H9 (cell line): Measurements from ENCODE around the gene KRT15. TPM values are rescaled to one million over a fixed set of nuclear protein-coding genes. Genes with fewer than 3 reads are reported as not detected.

Experiments used
- DNase-seq: peaks from one replicate; pipeline ENCODE4 v3.0.0-alpha.2; 2017
- H2AFZ ChIP-seq: one replicate; pipeline ENCODE4 v1.6.1; 2013; ENCODE audit warnings: mild to moderate bottlenecking, low read length, control low read depth, moderate library complexity
- H2AK5ac ChIP-seq: 2 replicates; pipeline ENCODE4 v1.6.1; 2013; ENCODE audit warnings: low read length, control low read depth, mixed read lengths; ENCODE audit not compliant: insufficient read length
- H2BK120ac ChIP-seq: one replicate; pipeline ENCODE4 v1.6.1; 2013; ENCODE audit warnings: low read depth, mild to moderate bottlenecking, low read length, control low read depth, inconsistent platforms; ENCODE audit not compliant: poor library complexity, severe bottlenecking
- H2BK12ac ChIP-seq: 2 replicates; pipeline ENCODE4 v1.6.1; 2013; ENCODE audit warnings: low read length, control low read depth, mixed read lengths, low read depth; ENCODE audit not compliant: insufficient read length
- H2BK15ac ChIP-seq: 2 replicates; pipeline ENCODE4 v1.6.1; 2013; ENCODE audit warnings: low read depth, low read length, control low read depth
- H2BK20ac ChIP-seq: one replicate; pipeline ENCODE4 v1.6.1; 2013; ENCODE audit warnings: low read depth, mild to moderate bottlenecking, low read length, control low read depth, inconsistent platforms; ENCODE audit not compliant: poor library complexity, severe bottlenecking
- H2BK5ac ChIP-seq: 2 replicates; pipeline ENCODE4 v1.6.1; 2013; ENCODE audit warnings: low read length, control low read depth, mixed read lengths; ENCODE audit not compliant: insufficient read length
- H3K14ac ChIP-seq: 2 replicates; pipeline ENCODE4 v1.6.1; 2013; ENCODE audit warnings: low read length, control low read depth; ENCODE audit not compliant: insufficient read depth
- H3K18ac ChIP-seq: 2 replicates; pipeline ENCODE4 v1.6.1; 2013; ENCODE audit warnings: low read depth, mild to moderate bottlenecking, mixed read lengths, low read length, control low read depth; ENCODE audit not compliant: insufficient read length
- H3K23ac ChIP-seq: 2 replicates; pipeline ENCODE4 v1.6.1; 2013; ENCODE audit warnings: low read length, control low read depth, mixed read lengths, low read depth; ENCODE audit not compliant: insufficient read length
- H3K23me2 ChIP-seq: 2 replicates; pipeline ENCODE4 v1.6.1; 2013; ENCODE audit warnings: low read depth, mild to moderate bottlenecking, mixed read lengths, low read length, control low read depth; ENCODE audit not compliant: insufficient read length, poor library complexity, severe bottlenecking
- H3K27ac ChIP-seq: 2 replicates; pipeline ENCODE4 v1.5.1; 2013; ENCODE audit warnings: low read length, control low read depth, mixed read lengths, low read depth; ENCODE audit not compliant: insufficient read length
- H3K27me3 ChIP-seq: 2 replicates; pipeline ENCODE4 v1.6.1; 2013; ENCODE audit warnings: low read length, control low read depth, inconsistent platforms; ENCODE audit not compliant: insufficient read depth
- H3K4ac ChIP-seq: 2 replicates; pipeline ENCODE4 v1.6.1; 2013; ENCODE audit warnings: low read depth, mild to moderate bottlenecking, control low read depth, inconsistent platforms, low read length, moderate library complexity
- H3K4me1 ChIP-seq: 2 replicates; pipeline ENCODE4 v1.6.1; 2013; ENCODE audit warnings: low read length, control low read depth, inconsistent platforms; ENCODE audit not compliant: insufficient read depth
- H3K4me2 ChIP-seq: 2 replicates; pipeline ENCODE4 v1.6.1; 2013; ENCODE audit warnings: low read length, control low read depth, mixed read lengths; ENCODE audit not compliant: insufficient read length, insufficient read depth
- H3K56ac ChIP-seq: 2 replicates; pipeline ENCODE4 v1.6.1; 2013; ENCODE audit warnings: low read depth, mild to moderate bottlenecking, mixed read lengths, low read length, control low read depth; ENCODE audit not compliant: insufficient read length
- H3K79me1 ChIP-seq: 2 replicates; pipeline ENCODE4 v1.6.1; 2013; ENCODE audit warnings: low read depth, mild to moderate bottlenecking, moderate library complexity, low read length, control low read depth, inconsistent platforms; ENCODE audit not compliant: insufficient read depth, poor library complexity, severe bottlenecking
- H3K79me2 ChIP-seq: 2 replicates; pipeline ENCODE4 v1.6.1; 2013; ENCODE audit warnings: low read length, control low read depth, inconsistent platforms; ENCODE audit not compliant: insufficient read depth
- H3K9ac ChIP-seq: 2 replicates; pipeline ENCODE4 v1.6.1; 2013; ENCODE audit warnings: low read length, control low read depth, mixed read lengths; ENCODE audit not compliant: insufficient read length; ENCODE audit errors: extremely low read depth
- H3K9me3 ChIP-seq: one replicate; pipeline ENCODE4 v1.6.1; 2013; ENCODE audit warnings: low read depth, low read length, inconsistent platforms; ENCODE audit not compliant: control insufficient read depth
- H3T11ph ChIP-seq: one replicate; pipeline ENCODE4 v1.6.1; 2013; ENCODE audit warnings: mild to moderate bottlenecking, low read length, control low read depth, inconsistent platforms
- H4K20me1 ChIP-seq: one replicate; pipeline ENCODE4 v1.6.1; 2013; ENCODE audit not compliant: control insufficient read depth, insufficient read length, insufficient read depth
- H4K5ac ChIP-seq: 2 replicates; pipeline ENCODE4 v1.6.1; 2013; ENCODE audit warnings: low read depth, mild to moderate bottlenecking, mixed read lengths, low read length, control low read depth; ENCODE audit not compliant: insufficient read length
- H4K8ac ChIP-seq: replicated peaks from 2 replicates; pipeline ENCODE4 v1.6.1; 2013; ENCODE audit warnings: low read length, control low read depth, mixed read lengths, low read depth; ENCODE audit not compliant: insufficient read length
- H4K91ac ChIP-seq: 2 replicates; pipeline ENCODE4 v1.6.1; 2013; ENCODE audit warnings: low read depth, mild to moderate bottlenecking, moderate library complexity, mixed read lengths, low read length, control low read depth; ENCODE audit not compliant: insufficient read length
- H3K27ac Mint-ChIP-seq, 3 experiments: 2 replicates in 2 of 3; 3 replicates in 1 of 3; pipeline ENCODE4 v1.8.0; 2020 to 2021; ENCODE audit warnings: mixed read lengths in 3 of 3, mild to moderate bottlenecking in 1 of 3, moderate library complexity in 1 of 3
- H3K27me3 Mint-ChIP-seq: 2 replicates; pipeline ENCODE4 v1.8.0; 2021; ENCODE audit warnings: low read depth, mild to moderate bottlenecking, moderate library complexity, mixed read lengths
- H3K36me3 Mint-ChIP-seq, 3 experiments: 2 replicates in 2 of 3; 3 replicates in 1 of 3; pipeline ENCODE4 v1.8.0; 2020 to 2021; ENCODE audit warnings: low read depth in 3 of 3, mixed read lengths in 3 of 3; ENCODE audit not compliant: insufficient read depth in 1 of 3
- H3K4me1 Mint-ChIP-seq, 2 experiments: 2 replicates each; pipeline ENCODE4 v1.8.0; 2020; ENCODE audit warnings: mixed read lengths in 2 of 2
- H3K4me3 Mint-ChIP-seq, 2 experiments: 2 replicates in 1 of 2; 3 replicates in 1 of 2; pipeline ENCODE4 v1.8.0; 2020 to 2021; ENCODE audit warnings: mild to moderate bottlenecking in 2 of 2, mixed read lengths in 2 of 2, moderate library complexity in 1 of 2
- H3K9me3 Mint-ChIP-seq, 2 experiments: 2 replicates in 1 of 2; 3 replicates in 1 of 2; pipeline ENCODE4 v1.8.0; 2020; ENCODE audit warnings: mild to moderate bottlenecking in 2 of 2, mixed read lengths in 2 of 2, moderate library complexity in 1 of 2
- CTCF ChIP-seq: fragments of 200-600 bp; sonication (generic); conservative IDR thresholded peaks from 3 replicates; pipeline ENCODE4 v1.8.0; 2021; ENCODE audit warnings: antibody characterized with exemption, mild to moderate bottlenecking
- WGBS: extraction: QIAGEN DNeasy Blood & Tissue Kit; methylation state at CpG from one replicate; pipeline ENCODE4 v1.1.7; 2013; ENCODE audit warnings: missing lambda C conversion rate, low lambda C conversion rate, mixed read lengths; ENCODE audit not compliant: insufficient read length; ENCODE audit errors: extremely low coverage; 5-methylcytosine and 5-hydroxymethylcytosine counted together
- total RNA-seq: library from RNA; stranded (reverse); gene quantifications from 2 replicates; pipeline ENCODE4 v1.2.1, GENCODE V29; 2021

KRT15 gene
- total RNA-seq, 1 experiment from 2014 or later, result 0.87 TPM

- H3K18ac ChIP-seq, result no peak overlapping the region
- no peak overlapping the region for H3K4me2 ChIP-seq
- no peak overlapping the region for H2BK120ac ChIP-seq
- H3K56ac ChIP-seq, result no peak overlapping the region
- TF ChIP-seq CTCF, result no peak
- H4K20me1 ChIP-seq, result no peaks in the 10 kb centered on the region
- no peak overlapping the region for H4K91ac ChIP-seq
- H4K5ac ChIP-seq, result no peak overlapping the region
- H3K4me1 Mint-ChIP-seq, result no peaks in the 10 kb centered on the region
- H3K4ac ChIP-seq, result no peak overlapping the region
- peaks cover 8% of the 10 kb centered on the region for H3K27me3 Mint-ChIP-seq
- no peaks in the 10 kb centered on the region for H3K79me1 ChIP-seq
- no peak for DNase-seq
- no peaks in the 10 kb centered on the region for H3K27me3 ChIP-seq
- no peaks in the 10 kb centered on the region for H3K36me3 Mint-ChIP-seq
- H3T11ph ChIP-seq, result no peak overlapping the region
- H3K27ac ChIP-seq, result no peak overlapping the region
- no CpG with 5 or more reads among the region's 4 CpGs for WGBS
- H2BK12ac ChIP-seq, result no peak overlapping the region
- no peaks in the 10 kb centered on the region for H3K23me2 ChIP-seq
- no peaks in the 10 kb centered on the region for H3K9me3 ChIP-seq
- H2BK15ac ChIP-seq, result no peak overlapping the region
- H3K4me3 Mint-ChIP-seq, result no peak overlapping the region
- H3K23ac ChIP-seq, result no peak overlapping the region
- H3K14ac ChIP-seq, result no peak overlapping the region
- no peak overlapping the region for H3K9ac ChIP-seq
- H2BK5ac ChIP-seq, result no peak overlapping the region
- H3K79me2 ChIP-seq, result no peaks in the 10 kb centered on the region
- H2BK20ac ChIP-seq, result no peak overlapping the region
- H2AFZ ChIP-seq, result no peak overlapping the region
- no peak overlapping the region for H4K8ac ChIP-seq
- peaks cover 9% of the 10 kb centered on the region in 2 experiments; a peak in 3 of 5 replicates for H3K9me3 Mint-ChIP-seq
- H3K27ac Mint-ChIP-seq, result no peak overlapping the region
- H3K4me1 ChIP-seq, result no peaks in the 10 kb centered on the region
- H2AK5ac ChIP-seq, result no peak overlapping the region
Measured at GRCh38 chr17:41467561-41467960, 51.1 kb downstream of the KRT15 start.
